H1 (cell line): ENCODE measurements around the gene GALNTL6. TPM values are rescaled to one million over a fixed set of nuclear protein-coding genes. Genes with fewer than 3 reads are reported as not detected.

Experiments
- CTCF ChIA-PET: fragments of 300-600 bp; sonication (Branson Sonifier 250); formaldehyde crosslinking; loops from one replicate; lab custom pipeline; 2021; ENCODE audit not compliant: partially characterized antibody; lab: Charles Lee
- POLR2A ChIA-PET: fragments of 300-600 bp; sonication (Branson Sonifier 250); formaldehyde crosslinking; loops from one replicate; lab custom pipeline; 2021; ENCODE audit warnings: inconsistent platforms; ENCODE audit not compliant: partially characterized antibody; lab: Charles Lee
- DNase-seq, 2 experiments: peaks; one replicate each; pipeline versions ENCODE4 v3.0.0 to v3.0.0-alpha.2; 2010 to 2022; ENCODE audit warnings: low spot score in 2 of 2, low read depth in 1 of 2, mixed read lengths in 1 of 2
- FAIRE-seq: peaks from 2 replicates; lab custom pipeline; 2011; peaks lifted over from hg19 to GRCh38; lab: Jason Lieb, UNC
- H2AFZ ChIP-seq: 2 replicates; pipeline ENCODE4 v1.8.1; 2012; ENCODE audit warnings: low read length, inconsistent platforms
- H2AK5ac ChIP-seq: 2 replicates; pipeline ENCODE4 v1.6.1; 2013; ENCODE audit warnings: low read depth, low read length
- H2BK120ac ChIP-seq: replicated peaks from 2 replicates; pipeline ENCODE3; 2013; ENCODE audit warnings: low read depth, low read length, inconsistent platforms
- H2BK12ac ChIP-seq: 2 replicates; pipeline ENCODE4 v1.6.1; 2013; ENCODE audit warnings: low read depth, low read length
- H2BK15ac ChIP-seq: 2 replicates; pipeline ENCODE4 v1.6.1; 2013; ENCODE audit warnings: low read length
- H2BK20ac ChIP-seq: 2 replicates; pipeline ENCODE4 v1.6.1; 2013; ENCODE audit warnings: low read length
- H2BK5ac ChIP-seq: 2 replicates; pipeline ENCODE4 v1.6.1; 2013; ENCODE audit warnings: low read depth, low read length
- H3K14ac ChIP-seq: 2 replicates; pipeline ENCODE4 v1.6.1; 2013; ENCODE audit warnings: inconsistent platforms; ENCODE audit not compliant: insufficient read length
- H3K18ac ChIP-seq: 2 replicates; pipeline ENCODE4 v1.6.1; 2013; ENCODE audit warnings: low read length; ENCODE audit errors: extremely low read depth
- H3K23ac ChIP-seq: 2 replicates; pipeline ENCODE4 v1.6.1; 2013; ENCODE audit warnings: inconsistent platforms; ENCODE audit not compliant: insufficient read length
- H3K23me2 ChIP-seq: 2 replicates; pipeline ENCODE4 v1.6.1; 2013; ENCODE audit warnings: low read depth, low read length
- H3K27ac ChIP-seq: 2 replicates; pipeline ENCODE4 v1.6.1; 2011; ENCODE audit warnings: low read depth, low read length, inconsistent platforms
- H3K27me3 ChIP-seq, 4 experiments: replicated peaks in 1 of 4; 1 replicate in 1 of 4; 2 replicates in 3 of 4; pipeline versions ENCODE4 v1.6.1 to v1.8.1; 2011 to 2013; ENCODE audit warnings: low read length in 3 of 4, mild to moderate bottlenecking in 3 of 4, inconsistent platforms in 2 of 4, mixed read lengths in 2 of 4, moderate library complexity in 1 of 4; ENCODE audit not compliant: control insufficient read depth in 3 of 4, insufficient read depth in 3 of 4; ENCODE audit errors: extremely low read depth in 1 of 4
- H3K36me3 ChIP-seq, 4 experiments: 2 replicates each; pipeline versions ENCODE4 v1.6.1 to v1.8.1; 2011 to 2013; ENCODE audit warnings: mild to moderate bottlenecking in 4 of 4, low read length in 3 of 4, moderate library complexity in 2 of 4, control low read depth in 1 of 4, inconsistent platforms in 1 of 4; ENCODE audit not compliant: insufficient read depth in 4 of 4, control insufficient read depth in 2 of 4
- H3K4ac ChIP-seq: replicated peaks from 2 replicates; pipeline ENCODE3; 2013; ENCODE audit warnings: low read length, low read depth, mixed read lengths, inconsistent platforms; ENCODE audit not compliant: insufficient read length
- H3K4me1 ChIP-seq, 4 experiments: replicated peaks in 1 of 4; 1 replicate in 1 of 4; 2 replicates in 3 of 4; pipeline versions ENCODE4 v1.6.1 to v1.8.1; 2011 to 2013; ENCODE audit warnings: low read length in 3 of 4, inconsistent platforms in 2 of 4, mixed read lengths in 1 of 4; ENCODE audit not compliant: insufficient read depth in 4 of 4, control insufficient read depth in 3 of 4
- H3K4me2 ChIP-seq, 2 experiments: 2 replicates each; pipeline versions ENCODE4 v1.6.1 to v1.8.1; 2011 to 2013; ENCODE audit warnings: low read depth in 2 of 2, low read length in 2 of 2, control low read depth in 1 of 2, inconsistent platforms in 1 of 2, mild to moderate bottlenecking in 1 of 2; ENCODE audit not compliant: insufficient read depth in 1 of 2
- H3K4me3 ChIP-seq, 4 experiments: fragments of 200-600, 300-600 bp in 1 of 4; sonication (generic), shearing (Covaris generic), sonication (Bioruptor Twin) in 1 of 4; 2 replicates each; pipeline versions ENCODE4 v1.5.1 to v1.8.1; 2011 to 2016; ENCODE audit warnings: low read length in 4 of 4, low read depth in 3 of 4, control low read depth in 2 of 4, inconsistent platforms in 2 of 4, mild to moderate bottlenecking in 2 of 4, mixed read lengths in 1 of 4, moderate library complexity in 1 of 4; ENCODE audit not compliant: insufficient read depth in 2 of 4; ENCODE audit errors: extremely low read depth in 1 of 4
- H3K56ac ChIP-seq: replicated peaks from 2 replicates; pipeline ENCODE3; 2013; ENCODE audit warnings: low read depth, mild to moderate bottlenecking, mixed read lengths, low read length, inconsistent platforms; ENCODE audit not compliant: insufficient read length
- H3K79me1 ChIP-seq: 2 replicates; pipeline ENCODE4 v1.6.1; 2013; ENCODE audit warnings: low read depth, low read length, control low read depth
- H3K79me2 ChIP-seq, 2 experiments: 2 replicates each; pipeline versions ENCODE4 v1.6.1 to v1.8.1; 2012 to 2013; ENCODE audit warnings: low read length in 2 of 2, mild to moderate bottlenecking in 2 of 2, inconsistent platforms in 1 of 2; ENCODE audit not compliant: insufficient read depth in 2 of 2, control insufficient read depth in 1 of 2
- H3K9ac ChIP-seq, 4 experiments: replicated peaks in 1 of 4; 1 replicate in 1 of 4; 2 replicates in 3 of 4; pipeline versions ENCODE4 v1.6.1 to v1.8.1; 2011 to 2013; ENCODE audit warnings: low read depth in 3 of 4, low read length in 3 of 4, control low read depth in 2 of 4, mild to moderate bottlenecking in 2 of 4, moderate library complexity in 2 of 4, inconsistent platforms in 1 of 4; ENCODE audit errors: extremely low read depth in 1 of 4
- H3K9me3 ChIP-seq, 2 experiments: 2 replicates each; pipeline versions ENCODE4 v1.6.1 to v1.8.1; 2012 to 2013; ENCODE audit warnings: mild to moderate bottlenecking in 2 of 2, moderate library complexity in 2 of 2, control low read depth in 1 of 2, inconsistent platforms in 1 of 2, low read depth in 1 of 2, low read length in 1 of 2, mixed read lengths in 1 of 2; ENCODE audit not compliant: insufficient read depth in 2 of 2
- H4K20me1 ChIP-seq, 2 experiments: replicated peaks in 1 of 2; 2 replicates each; pipeline versions ENCODE3 to v1.8.1; 2011 to 2013; ENCODE audit warnings: inconsistent platforms in 2 of 2, low read length in 2 of 2, mild to moderate bottlenecking in 1 of 2; ENCODE audit not compliant: insufficient read depth in 2 of 2, control insufficient read depth in 1 of 2
- H4K5ac ChIP-seq: 2 replicates; pipeline ENCODE4 v1.6.1; 2013; ENCODE audit warnings: low read length, low read depth, mixed read lengths, inconsistent platforms; ENCODE audit not compliant: insufficient read length
- H4K8ac ChIP-seq: 2 replicates; pipeline ENCODE4 v1.8.0; 2013; ENCODE audit warnings: mild to moderate bottlenecking, moderate library complexity, low read length, inconsistent platforms; ENCODE audit not compliant: insufficient read depth; ENCODE audit errors: extremely low read depth
- H4K91ac ChIP-seq: replicated peaks from 2 replicates; pipeline ENCODE3; 2013; ENCODE audit warnings: low read length, mixed read lengths, inconsistent platforms; ENCODE audit not compliant: insufficient read length
- CBX5 ChIP-seq: fragments of 300-800, 300-1000 bp; sonication (generic); IDR thresholded peaks from 2 replicates; pipeline ENCODE4 v1.7.1; 2016; ENCODE audit warnings: antibody characterized with exemption, low read length, low read depth
- CEBPB ChIP-seq: IDR thresholded peaks from 2 replicates; pipeline ENCODE4 v1.6.1; 2012; ENCODE audit warnings: low read depth, low read length
- CREB1 ChIP-seq: IDR thresholded peaks from 2 replicates; pipeline ENCODE4 v1.6.1; 2012; ENCODE audit warnings: inconsistent platforms
- FOSL1 ChIP-seq: IDR thresholded peaks from 2 replicates; pipeline ENCODE4 v1.6.1; 2011; ENCODE audit warnings: mild to moderate bottlenecking, low read depth, low read length, moderate library complexity; ENCODE audit not compliant: insufficient read depth
- NRF1 ChIP-seq: IDR thresholded peaks from 2 replicates; pipeline ENCODE4 v1.6.1; 2011; ENCODE audit warnings: mild to moderate bottlenecking, low read depth, low read length, improper control_type of control experiment
- RBBP5 ChIP-seq: IDR thresholded peaks from 2 replicates; pipeline ENCODE4 v1.7.1; 2012; ENCODE audit warnings: low read depth, mild to moderate bottlenecking, inconsistent platforms, low read length, moderate library complexity, borderline replicate concordance
- RNF2 ChIP-seq: fragments of 200-900, 300-1000 bp; sonication (generic); IDR thresholded peaks from 2 replicates; pipeline ENCODE4 v1.7.1; 2016; ENCODE audit warnings: borderline replicate concordance, low read depth, mild to moderate bottlenecking, antibody characterized with exemption, low read length; ENCODE audit not compliant: poor library complexity, severe bottlenecking; ENCODE audit errors: missing control alignments
- RXRA ChIP-seq: IDR thresholded peaks from 2 replicates; pipeline ENCODE4 v1.6.1; 2011; ENCODE audit warnings: low read depth, mild to moderate bottlenecking, low read length, moderate library complexity; ENCODE audit not compliant: insufficient read depth
- SIRT6 ChIP-seq: IDR thresholded peaks from one replicate; pipeline ENCODE4 v1.7.1; 2012; ENCODE audit warnings: low read length, inconsistent platforms
- SP2 ChIP-seq: IDR thresholded peaks from 2 replicates; pipeline ENCODE4 v1.6.1; 2012; ENCODE audit warnings: mild to moderate bottlenecking, low read length, inconsistent platforms
- TAF7 ChIP-seq: optimal IDR thresholded peaks from 2 replicates; pipeline ENCODE3; 2011; ENCODE audit warnings: low read depth, mild to moderate bottlenecking, inconsistent platforms, low read length, moderate library complexity, borderline replicate concordance
- WGBS, 2 experiments: shearing (Covaris generic) in 1 of 2; methylation state at CpG; one replicate each; pipeline versions ENCODE4 v1.1.6 to v1.1.7; 2013 to 2015; ENCODE audit warnings: low lambda C conversion rate in 2 of 2, mixed read lengths in 2 of 2, inconsistent platforms in 1 of 2, low coverage in 1 of 2, missing lambda C conversion rate in 1 of 2; ENCODE audit not compliant: insufficient replicate concordance in 2 of 2, insufficient coverage in 1 of 2, insufficient read length in 1 of 2; ENCODE audit errors: extremely low coverage in 1 of 2, missing lambda C conversion rate in 1 of 2; 5-methylcytosine and 5-hydroxymethylcytosine counted together
- polyA plus RNA-seq, 7 experiments: library from polyadenylated mRNA; depleted of rRNA in 3 of 7; stranded (reverse) in 5 of 7; unstranded in 2 of 7; fragments of >200 nt in 5 of 7; fragments of 200-250 nt in 2 of 7; gene quantifications; 1 replicate in 5 of 7; 2 replicates in 1 of 7; 4 replicates in 1 of 7; pipeline versions ENCODE4 v1.2.1 to v1.2.3, GENCODE V29; 2011 to 2013; ENCODE audit warnings: missing spikeins in 2 of 7, mixed read lengths in 2 of 7
- total RNA-seq: library from RNA; stranded (reverse); fragmentation: NEBNext Ultra II Directional; extraction: Animal tissue kit (Norgen Biotek cat#: 25700); gene quantifications from 2 replicates; pipeline ENCODE4 v1.2.1, GENCODE V29; 2021
- TF ChIP-seq, protein P1 (sequence below): IDR thresholded peaks from 2 replicates; pipeline ENCODE4 v1.6.1; 2011; ENCODE audit warnings: low read depth, mild to moderate bottlenecking, low read length; ENCODE audit not compliant: insufficient read depth

Gene GALNTL6
- total and polyA plus RNA-seq, 2 of the 8 experiments (the other 6 are each of a cell fraction or from before 2014, with no cell fraction given): 0.03 to 0.32 TPM

DNA sequence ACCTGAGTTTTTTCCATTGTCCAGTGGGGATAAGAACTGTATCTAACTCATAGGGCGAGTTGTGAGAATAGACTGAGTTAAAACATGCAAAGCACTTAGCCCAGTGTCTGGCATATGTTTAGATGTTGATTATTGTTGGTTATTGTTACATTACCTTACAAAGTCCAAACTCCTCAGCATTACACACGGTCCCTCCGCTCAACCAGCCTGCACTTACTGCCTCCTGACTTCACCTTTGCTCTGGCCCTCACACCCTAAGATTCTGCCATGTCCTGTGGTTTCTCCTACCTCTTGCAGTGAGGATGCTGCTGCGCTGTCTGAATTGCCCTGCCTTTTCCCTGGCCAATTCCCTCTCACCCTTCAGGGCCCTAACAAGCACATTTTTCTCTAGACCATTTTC, 1053.2 kb downstream of the GALNTL6 start:
- no peak overlapping the region for H3K4me3 ChIP-seq
- WGBS, 2 experiments: 89% methylated on average over 4 of the region's 4 CpGs; no CpG with 5 or more reads in 1 of the 2 experiments
- H2AK5ac ChIP-seq: no peak overlapping the region
- DNase-seq (no peak), FAIRE-seq (no peak)
- no peaks in the 10 kb centered on the region for H3K79me2 ChIP-seq
- no peak overlapping the region for H3K27ac ChIP-seq
- H3K4me2 ChIP-seq: no peak overlapping the region
- no peak overlapping the region for H3K18ac ChIP-seq
- H2BK20ac ChIP-seq: no peak overlapping the region
- POLR2A ChIA-PET: interaction anchor here (0.6 kb wide), 1 partner anchor 124 kb away, joined by 5 read pairs; no protein-coding TSS in a partner anchor
- no peaks in the 10 kb centered on the region for H3K36me3 ChIP-seq
- CTCF ChIA-PET: no interaction called here
- H2BK12ac ChIP-seq: no peak overlapping the region
- no peak overlapping the region for H3K23ac ChIP-seq
- H2AFZ ChIP-seq: no peak overlapping the region
- H4K8ac ChIP-seq: no peak overlapping the region
- no peak for TF ChIP-seq FOSL1
- no peak for TF ChIP-seq SP2
- no peak for TF ChIP-seq TAF7
- TF ChIP-seq RBBP5: no peak
- TF ChIP-seq CBX5: no peak
- no peak for TF ChIP-seq SIRT6
- no peak for TF ChIP-seq CEBPB
- no peak for TF ChIP-seq RNF2
- no peak for TF ChIP-seq NRF1
- TF ChIP-seq, protein P1, sequence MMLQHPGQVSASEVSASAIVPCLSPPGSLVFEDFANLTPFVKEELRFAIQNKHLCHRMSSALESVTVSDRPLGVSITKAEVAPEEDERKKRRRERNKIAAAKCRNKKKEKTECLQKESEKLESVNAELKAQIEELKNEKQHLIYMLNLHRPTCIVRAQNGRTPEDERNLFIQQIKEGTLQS: no peak
- no peak for TF ChIP-seq CREB1
- no peak for TF ChIP-seq RXRA
- no peak overlapping the region for H2BK15ac ChIP-seq
- H3K56ac ChIP-seq: no peak overlapping the region
- H4K20me1 ChIP-seq: no peaks in the 10 kb centered on the region
- H3K23me2 ChIP-seq: no peaks in the 10 kb centered on the region
- H3K27me3 ChIP-seq: no peaks in the 10 kb centered on the region
- peaks cover 3 to 7% of the 10 kb centered on the region in 2 experiments; a peak in 1 of 4 replicates for H3K9me3 ChIP-seq
- H3K79me1 ChIP-seq: no peaks in the 10 kb centered on the region
- H2BK120ac ChIP-seq: no peak overlapping the region
- H3K4me1 ChIP-seq: peaks cover 0 to 2% (median 0%) of the 10 kb centered on the region in 4 experiments; a peak in 1 of 7 replicates
- no peak overlapping the region for H4K91ac ChIP-seq
- no peak overlapping the region for H3K14ac ChIP-seq
- no peak overlapping the region for H3K4ac ChIP-seq
- no peak overlapping the region for H2BK5ac ChIP-seq
- H4K5ac ChIP-seq: no peak overlapping the region
- H3K9ac ChIP-seq: no peak overlapping the region
